GM21717 (cell line): ENCODE data around the gene NOXA1.
A peak's percentile ranks its signal among the peaks of the same experiment; 100 is the strongest.

Source experiments
- ATAC-seq: cut with Tn5 transposase; IDR thresholded peaks from one replicate; pipeline ENCODE4 v1.9.1; 2021; ENCODE audit warnings: mild to moderate bottlenecking, moderate library complexity; ENCODE audit not compliant: unreplicated experiment

Gene NOXA1

DNA sequence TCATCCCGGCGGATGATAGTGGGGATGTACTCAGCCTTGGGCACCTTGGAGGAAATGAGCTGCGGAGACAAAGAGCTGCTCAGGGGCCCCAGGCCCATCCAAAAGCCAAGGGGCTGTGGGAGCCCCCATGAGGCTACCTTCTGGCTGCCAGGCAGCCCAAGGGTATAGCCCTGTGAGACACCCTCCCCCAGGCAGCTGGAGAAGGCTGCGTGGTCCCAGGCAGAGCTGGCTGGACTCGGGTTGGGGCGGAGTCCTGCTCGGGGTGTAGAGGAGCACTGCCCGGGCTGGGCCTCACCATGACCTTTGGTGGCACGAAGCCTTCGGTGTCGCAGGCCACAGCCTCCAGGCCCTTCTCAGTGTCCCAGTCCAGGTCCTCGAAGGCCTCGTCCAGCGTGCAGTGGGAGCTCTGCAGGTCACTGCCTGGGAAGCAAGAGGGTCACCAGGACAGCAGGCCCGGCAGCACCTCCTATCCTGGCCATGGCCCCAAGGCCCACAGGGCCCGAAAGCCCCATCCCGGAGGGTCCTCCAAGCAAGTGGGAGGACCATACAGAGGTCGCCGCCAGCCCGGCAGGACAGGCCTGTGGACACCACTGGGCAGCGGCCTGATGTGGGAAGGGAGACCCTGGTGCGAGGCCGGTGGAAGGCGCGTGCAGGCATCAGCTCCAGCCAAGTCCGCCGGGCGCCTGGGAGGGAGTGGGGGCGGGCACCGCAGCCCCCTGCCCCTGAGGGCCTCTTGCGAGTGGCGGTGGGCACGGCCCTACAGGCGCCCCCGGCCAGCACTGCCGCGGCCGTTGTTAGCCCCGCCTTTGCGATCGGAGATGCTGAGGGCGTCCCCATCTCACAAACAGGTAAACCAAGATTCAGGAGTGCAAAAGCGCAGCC is 29.8 kb downstream of the NOXA1 start:
- no peak for ATAC-seq

DNA sequence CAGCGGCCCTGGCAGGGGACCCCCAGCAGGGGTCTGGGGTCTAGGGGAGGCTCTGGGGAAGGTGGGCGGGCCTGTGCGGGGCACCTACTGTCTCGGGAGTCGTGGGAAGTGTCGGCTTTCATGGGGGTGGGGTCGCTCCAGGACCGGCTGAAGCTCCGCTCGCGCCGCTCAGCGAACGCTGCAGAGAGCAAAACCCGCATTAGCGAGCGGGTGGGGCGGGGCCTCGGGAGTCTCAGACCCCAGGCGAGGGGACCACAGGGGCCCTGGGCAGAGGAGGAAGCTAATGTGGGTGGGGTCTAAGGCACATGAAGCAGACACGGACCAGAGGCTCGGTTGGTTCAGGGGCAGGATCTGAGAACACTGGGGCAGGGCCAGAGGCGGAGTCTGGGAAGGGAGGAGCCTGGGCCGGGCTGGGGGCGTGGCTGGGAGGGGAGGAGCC is 30.5 kb downstream of the NOXA1 start:
- no peak for ATAC-seq

DNA sequence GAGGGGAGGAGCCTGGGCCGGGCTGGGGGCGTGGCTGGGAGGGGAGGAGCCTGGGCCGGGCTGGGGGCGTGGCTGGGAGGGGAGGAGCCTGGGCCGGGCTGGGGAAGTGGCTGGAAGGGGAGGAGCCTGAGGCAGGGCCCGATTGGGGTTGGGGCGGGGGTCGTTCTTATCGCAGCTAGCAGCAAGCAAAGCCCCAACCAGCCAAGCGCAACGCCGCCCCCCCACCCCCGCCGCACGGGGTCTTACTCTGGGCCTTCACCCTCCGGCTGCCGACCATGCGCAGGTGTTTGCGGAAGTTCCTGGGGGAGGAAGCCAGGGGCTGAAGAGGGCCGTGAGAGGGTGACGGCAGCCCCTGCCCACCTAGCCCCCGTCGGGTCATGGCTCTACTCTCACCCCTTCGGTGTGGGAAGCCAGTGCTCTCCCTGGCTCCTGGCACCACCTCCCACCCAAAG is 31.0 kb downstream of the NOXA1 start:
- no peak for ATAC-seq

DNA sequence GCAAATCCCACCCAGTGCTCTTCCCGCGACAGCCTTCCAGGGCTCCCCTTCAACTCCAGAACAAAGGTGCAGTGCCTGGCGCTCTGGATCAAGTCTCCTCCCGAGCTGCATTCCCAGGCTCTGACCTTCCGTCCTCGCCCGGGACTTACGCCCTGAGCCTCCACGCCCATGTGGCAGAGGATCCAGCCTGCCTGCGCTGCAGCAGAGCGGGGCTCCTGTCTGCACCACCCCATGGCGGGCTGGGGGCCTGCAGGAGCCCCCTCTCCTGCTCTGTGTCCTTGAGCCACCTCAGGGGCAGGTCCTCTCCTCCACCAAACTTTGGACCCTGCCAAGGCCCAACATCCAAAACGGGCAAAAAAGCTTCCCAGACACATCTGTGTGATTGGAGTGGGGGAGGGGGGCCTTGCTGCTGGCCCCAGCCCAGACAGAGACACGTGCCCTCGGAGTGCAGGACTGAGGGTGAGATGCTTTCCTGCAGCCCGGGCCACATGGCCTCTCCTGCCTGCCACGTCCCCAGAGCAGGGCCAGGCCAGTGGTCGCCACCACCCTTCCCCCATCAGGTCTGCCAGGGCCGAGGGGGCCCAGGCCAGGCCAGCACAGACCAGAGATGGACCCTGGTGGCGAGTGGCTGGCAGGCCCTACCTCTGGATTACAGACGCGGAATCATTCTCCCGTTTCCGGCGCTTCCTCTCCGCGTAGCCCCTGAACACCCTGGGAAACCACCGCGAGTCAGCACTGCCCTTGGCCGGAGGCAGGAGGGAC is 31.6 kb downstream of the NOXA1 start:
- ATAC-seq = no peak

DNA sequence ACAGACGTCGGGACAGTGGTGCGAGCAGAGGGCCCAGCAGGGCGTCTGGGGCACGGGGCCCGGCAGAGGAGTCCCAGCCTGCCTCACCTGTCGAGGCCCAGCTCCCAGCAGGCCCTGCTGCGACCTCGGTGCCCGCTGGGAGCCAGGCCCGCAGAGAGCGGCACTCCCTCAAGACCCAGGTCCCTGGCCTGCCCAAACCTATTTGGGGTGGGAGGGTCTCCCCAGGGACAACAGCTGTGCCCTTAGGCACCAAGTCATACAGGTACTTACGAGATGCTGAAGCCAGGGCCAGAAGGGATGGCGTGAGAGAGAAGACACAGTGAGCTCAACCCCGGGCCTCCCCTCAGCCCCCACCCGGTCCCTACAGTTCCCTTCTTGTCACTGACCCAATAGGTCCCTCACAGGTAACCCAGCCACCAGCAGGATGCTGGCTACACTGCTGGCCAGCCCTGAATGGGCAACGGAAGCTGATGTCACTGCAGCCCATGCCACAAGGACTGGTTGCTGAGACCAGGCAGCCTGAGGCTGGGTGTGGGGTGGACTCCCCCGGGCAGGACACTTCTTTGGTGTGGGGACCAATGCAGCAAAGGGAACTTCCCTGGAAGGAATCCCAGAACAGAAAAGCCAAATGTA is 32.3 kb downstream of the NOXA1 start:
- ATAC-seq = no peak

DNA sequence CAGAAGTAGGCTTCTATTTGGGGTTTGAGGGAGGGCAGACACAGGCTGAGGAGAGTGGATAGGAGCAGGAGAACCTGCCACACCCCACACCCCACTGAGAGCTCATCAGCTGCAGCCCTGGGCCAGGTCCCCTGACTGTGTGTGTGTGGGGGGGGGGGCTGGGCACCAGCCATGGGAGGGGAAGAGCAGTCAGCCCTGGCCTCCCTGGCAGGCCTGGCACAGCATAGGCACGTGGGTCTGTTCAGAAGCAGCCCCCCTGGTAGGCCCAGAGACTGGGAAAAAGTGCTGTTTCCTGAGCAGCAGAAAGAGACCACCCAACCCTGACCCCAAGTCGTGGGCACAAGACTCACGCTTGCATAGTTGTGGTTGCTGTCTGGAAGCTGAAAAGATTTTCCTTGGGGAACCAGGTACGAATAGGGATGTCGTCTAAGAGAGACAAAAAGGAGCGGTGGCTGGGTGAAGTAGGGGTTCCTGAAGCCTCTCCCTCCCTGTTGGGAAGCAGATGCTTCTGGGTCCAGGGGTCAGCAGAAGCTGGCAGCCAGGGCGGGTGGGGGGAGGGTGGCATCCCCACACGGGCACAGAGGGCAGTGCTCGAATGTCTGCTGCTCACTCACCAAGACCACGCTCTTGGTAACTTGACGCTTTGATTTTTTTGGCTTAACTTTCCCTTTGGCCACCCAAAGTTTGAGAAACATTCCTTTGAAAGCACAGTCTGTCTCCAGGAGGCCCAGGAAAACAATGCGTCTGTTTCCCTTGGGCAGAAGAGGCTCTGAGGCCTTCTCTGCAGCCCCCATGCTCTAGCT is 33.1 kb downstream of the NOXA1 start:
- no peak for ATAC-seq

DNA sequence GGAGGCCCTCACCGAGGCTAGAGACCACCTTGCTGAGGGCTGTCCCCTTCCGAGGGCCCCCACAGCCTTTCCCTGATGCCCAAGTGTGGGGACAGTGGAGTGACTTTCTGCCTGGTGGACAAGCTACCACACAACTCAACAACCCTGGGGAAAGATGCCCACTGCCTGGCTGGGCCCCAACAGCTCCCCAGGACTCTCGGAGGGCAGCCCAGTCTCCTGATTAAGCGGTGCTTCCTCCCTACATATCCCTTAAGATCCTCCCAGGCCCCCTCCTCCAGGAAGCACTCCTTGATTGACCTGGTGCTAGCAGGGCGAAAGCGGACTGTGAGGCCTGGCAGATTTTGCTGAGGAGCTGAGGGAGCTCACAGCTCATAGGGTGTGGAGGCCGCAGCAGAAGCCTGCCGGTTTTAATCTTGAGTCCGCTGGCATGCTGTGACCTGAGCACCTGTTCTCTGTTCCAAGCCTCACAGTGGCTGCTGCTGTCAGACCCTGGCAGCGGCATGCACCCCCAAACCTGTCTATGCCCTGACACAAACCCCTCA is 33.7 kb downstream of the NOXA1 start:
- ATAC-seq = no peak

DNA sequence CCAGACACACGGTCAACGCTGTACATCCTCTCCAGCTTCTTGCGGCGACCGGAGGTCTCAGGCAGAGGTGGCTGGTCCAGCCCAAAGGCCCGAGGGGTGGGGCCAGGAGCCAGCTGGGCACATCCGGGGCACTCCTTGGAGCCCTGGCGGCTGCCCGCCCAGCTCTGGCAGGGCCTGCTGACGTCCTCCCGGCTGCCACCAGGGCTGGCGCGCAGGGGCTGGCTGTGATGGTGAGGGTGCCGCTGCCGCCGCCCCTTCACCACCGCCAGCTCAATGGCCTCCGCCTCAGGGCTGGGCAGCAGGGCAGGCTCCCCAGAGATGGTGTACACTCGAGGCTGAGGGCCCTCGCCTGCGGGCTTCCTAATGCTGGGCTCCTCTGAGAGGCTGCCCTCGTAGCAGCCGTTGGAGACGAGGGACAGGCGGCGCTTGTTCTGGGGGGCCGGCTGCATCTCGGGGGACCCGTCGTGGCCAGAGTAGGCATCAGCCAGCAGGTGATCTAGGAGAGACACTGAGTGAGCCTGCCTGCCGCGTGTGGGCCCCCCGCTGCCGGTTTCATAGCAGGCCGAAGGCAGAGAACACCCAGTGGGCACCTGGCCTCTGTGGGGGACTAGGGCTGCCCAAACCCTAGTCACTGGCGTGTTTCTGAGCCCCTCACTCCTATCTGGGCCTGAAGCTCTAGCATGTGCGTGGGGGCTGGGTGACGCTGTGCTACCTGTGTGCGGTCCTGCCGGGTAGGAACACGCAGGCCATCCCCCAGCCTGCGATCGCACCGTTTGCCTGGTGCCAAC is 34.4 kb downstream of the NOXA1 start:
- no peak for ATAC-seq

DNA sequence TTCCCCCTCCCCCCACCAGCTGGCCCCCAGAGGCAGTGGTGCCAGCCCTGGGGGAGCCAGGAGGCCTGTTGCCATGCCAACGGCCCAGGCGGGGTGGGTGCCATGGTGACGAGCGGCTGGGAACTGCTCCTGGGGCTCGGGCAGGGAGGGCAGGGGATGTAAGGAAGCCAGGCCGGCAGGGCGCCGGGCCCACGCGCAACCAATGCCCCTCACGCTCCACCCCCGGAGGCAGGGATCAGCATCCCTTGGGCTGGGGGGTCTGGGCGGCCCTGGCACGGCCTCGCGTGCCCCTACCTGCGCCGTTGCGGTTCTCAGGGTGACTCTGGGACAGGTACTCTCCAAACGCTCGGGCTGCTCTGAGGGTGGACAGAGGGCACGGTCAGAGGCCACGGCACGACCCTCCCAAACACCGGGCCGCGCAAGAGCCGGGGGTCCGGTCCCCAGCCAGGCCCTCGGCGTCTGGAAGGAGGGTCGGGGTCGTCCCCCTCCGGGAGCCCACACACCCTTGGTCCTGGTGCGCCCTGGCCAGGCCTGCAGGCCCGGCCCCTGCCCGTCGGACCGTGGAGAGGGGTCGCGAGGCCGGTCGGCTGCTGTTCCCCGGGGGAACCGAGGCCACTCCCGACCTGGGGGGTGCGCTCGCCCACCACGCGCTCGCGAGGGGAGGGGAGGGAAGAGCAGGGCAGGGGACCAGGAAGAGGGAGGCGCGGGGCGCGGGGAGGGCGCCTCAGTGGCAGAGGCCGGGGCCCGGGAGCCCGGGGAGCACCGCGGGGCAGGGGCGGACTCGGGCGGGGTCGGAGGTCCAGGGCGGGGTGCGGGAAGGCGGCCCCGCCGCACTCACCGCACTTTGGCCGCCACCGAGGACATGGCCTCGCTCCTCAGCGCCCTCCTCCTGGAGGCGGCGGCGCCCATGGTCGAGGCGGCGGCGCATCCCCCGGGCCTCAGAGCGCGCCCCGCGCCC is 35.3 kb downstream of the NOXA1 start:
- ATAC-seq = peak; percentile 2

DNA sequence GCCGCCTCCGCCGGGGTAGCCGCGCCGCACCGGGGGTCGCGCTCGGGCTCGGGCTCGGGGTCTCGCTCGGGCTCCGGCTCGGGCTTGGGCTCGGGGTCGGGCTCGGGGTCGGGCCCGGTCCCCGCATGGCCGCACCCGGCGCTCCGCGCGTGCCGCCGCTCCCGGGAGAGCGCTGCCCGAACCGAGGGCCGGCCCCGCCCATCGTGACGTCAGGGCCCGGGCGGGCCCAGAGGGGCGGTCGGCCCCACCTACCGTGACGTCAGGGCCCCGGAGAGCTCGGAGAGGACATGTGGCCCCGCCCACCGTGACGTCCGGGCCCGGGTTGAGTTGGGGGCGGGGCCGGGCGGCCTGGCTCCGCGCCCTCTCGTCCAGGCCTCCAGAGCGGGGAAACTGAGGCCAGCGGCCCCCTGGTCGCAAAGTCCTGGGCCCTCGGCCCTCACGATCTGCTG is 36.0 kb downstream of the NOXA1 start, which contains the start of gene NSMF:
TSS of gene NSMF (minus strand) at position 183 of the 449 bp plus-strand sequence. CDS start 232 bp downstream, outside the sequence.
- peak; percentile 47 for ATAC-seq

DNA sequence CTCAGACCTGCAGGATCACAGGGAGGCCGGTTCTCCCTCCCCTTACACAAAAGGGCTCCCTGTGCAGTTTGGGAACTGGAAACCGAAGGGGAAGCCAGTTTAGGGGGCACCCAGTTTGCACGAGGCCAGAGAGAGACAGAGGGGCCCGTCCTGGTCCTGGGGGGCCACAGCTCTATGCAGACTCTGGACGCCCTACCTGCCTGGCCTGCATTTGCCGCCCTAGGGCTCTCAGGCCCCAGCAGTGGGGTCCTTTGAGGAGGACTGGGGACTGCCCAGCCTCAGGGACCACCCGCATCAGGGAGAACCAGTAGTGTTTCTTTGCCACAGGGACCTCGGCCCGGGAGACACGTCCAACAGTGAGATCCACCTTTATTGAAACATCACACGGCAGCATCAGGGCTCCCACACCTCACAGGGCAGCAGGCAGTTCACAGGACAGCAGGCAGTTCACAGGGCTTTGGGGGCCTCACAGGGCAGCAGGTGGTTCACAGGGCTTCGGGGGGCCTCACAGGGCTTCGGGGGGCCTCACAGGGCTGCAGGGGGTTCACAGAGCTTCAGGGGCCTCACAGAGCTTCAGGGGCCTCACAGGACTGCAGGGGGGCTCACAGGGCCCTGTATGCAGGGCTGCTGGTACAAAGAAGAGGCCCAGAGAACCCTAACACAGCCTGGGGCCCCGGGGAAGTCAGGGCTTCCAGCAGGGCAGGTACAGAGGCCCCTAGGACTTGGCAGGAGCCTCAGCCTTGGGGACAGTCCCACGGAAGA is 36.6 kb downstream of the NOXA1 start:
- no peak for ATAC-seq

DNA sequence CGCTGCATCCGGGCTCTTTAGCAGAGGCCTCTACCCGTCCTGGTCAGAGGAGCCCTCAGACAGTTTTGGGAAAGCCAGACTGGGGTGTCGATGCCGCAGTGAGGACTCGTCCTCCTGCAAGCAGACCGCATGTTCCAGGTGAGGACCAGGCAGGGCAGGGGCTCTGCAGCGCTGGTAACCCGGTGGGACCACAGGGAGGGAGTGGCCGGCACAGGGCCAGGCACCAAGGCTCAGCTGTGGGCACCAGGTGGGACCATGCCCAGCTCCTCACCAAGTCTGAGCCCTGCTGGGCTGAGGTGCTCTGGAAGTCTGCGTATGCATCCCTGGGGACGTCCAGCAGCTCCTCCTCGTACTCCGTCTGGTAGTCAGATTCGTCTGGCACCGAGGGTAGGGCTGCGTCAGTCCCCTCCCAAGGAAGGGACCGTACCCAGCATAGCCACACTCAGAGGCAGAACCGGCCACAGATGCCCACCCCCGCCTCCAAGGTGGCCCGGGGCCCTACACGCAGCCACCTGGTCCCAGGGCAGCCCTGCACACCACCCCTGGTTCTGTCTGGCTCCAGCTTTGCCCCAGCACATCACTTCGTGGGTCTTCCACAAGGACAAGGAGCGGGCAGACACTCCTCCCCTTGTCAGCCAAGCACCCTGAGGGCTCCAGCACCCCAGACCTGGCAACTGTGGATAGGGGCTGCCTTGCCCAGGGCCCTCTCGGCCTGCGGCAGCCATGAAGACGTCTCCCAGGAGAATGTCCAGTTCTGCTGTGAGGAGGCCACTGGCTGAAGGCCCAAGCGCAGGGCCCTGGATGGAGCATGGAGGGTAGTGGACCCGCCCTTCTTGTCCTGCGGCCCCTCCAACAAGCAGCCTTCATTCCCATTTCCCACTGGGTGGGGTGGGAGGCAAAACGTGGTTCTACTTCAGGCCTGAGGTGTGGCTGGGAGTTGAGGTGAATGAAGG is 37.4 kb downstream of the NOXA1 start:
- ATAC-seq = no peak

DNA sequence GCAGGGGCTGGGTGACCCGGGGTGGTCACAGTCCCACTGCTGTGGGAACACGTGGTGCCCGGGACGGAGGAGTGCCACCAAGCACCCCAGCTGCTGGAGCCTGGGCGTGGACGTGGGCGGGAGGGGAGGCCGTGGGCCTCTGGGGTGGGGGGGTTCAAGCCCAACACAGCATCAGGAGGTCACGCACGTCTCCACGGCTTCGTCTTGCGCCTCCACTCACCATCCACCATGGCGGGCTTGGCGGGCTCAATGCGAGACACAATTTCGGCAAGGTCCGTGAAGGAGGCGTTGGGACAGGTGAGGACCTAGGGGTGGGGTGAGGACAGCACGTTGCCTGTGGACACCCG is 38.1 kb downstream of the NOXA1 start:
- no peak for ATAC-seq

DNA sequence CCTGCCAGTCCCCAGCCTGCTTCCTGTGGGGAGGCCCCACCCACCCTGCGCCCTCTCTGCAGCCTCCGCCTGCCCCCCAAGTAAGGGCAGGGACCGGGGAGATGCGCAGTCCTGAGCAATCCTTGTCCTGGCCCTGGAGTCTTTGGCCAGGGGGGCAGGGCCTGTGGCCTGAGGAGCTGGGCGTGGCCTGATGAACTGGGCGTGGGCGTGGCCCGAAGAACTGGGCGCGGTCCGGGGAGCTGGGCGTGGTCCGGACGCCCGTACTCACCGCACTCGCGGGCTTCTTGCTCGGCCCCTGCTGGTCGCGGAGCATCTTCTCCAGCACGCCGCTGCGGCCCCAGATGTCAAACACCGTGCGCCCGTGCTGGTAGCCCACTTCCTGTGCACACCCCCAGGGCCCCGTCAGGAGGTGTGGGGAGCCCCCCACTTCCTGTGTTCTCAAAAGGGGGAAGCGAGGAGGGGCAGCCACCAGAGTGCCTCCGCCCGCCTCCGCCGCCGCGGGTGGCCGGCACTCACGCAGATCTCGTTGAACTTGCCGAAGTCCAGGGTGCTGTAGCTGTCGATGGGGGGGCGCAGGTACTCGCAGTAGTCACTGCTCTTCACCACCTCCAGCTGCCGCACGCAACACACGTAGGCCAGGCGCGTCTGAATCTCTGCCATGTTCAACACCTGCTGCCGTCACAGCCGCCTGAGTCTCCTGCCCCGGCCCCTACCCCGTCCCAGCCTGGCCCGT is 38.6 kb downstream of the NOXA1 start:
- ATAC-seq = peak; percentile 35

DNA sequence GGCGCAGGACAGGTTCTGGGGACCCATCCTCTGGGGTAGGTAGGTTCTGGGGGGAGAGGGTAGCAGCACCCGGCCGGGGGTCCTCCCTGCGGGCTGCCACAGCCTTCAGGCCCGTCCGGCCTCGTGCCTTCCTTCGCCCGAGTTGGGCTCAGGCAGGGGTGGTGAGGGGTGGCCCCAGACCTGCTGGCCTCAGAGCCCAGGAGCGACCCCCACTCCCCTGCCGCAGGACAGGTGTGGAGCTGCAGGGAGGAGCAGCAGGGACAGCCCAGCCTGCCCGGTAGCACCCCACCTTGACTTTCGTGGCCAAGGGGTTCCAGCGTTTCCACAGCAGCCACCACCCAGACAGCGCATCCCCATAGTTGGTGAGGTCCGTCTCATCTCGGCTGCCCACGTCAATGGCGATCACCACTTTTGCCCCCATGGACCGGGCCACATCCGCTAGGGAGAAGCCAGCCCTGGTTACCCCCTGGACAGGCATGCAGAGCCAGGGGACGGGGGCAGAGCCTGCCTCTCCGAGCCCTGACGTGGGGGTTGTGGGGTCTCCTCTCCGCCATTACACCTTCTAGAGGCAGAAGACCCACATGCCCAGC is 39.3 kb downstream of the NOXA1 start:
- ATAC-seq = no peak
